Activated effector memory CD4-positive, alpha-beta T cell treated with anti-CD3 and anti-CD28 coated beads, Interleukin-2, amount 50 U/mL, for 16 hours (primary cell): Measurements from ENCODE around the gene CRABP1.

Experiments
- DNase-seq: peaks from one replicate; pipeline ENCODE4 v3.0.0-alpha.2; 2020

Gene CRABP1

GRCh38 chr15:78317145-78317836 is 22.9 kb upstream of the CRABP1 start:
- DNase-seq: peak; percentile 47

GRCh38 chr15:78319588-78319987 is 20.6 kb upstream of the CRABP1 start:
- DNase-seq: no peak

DNA sequence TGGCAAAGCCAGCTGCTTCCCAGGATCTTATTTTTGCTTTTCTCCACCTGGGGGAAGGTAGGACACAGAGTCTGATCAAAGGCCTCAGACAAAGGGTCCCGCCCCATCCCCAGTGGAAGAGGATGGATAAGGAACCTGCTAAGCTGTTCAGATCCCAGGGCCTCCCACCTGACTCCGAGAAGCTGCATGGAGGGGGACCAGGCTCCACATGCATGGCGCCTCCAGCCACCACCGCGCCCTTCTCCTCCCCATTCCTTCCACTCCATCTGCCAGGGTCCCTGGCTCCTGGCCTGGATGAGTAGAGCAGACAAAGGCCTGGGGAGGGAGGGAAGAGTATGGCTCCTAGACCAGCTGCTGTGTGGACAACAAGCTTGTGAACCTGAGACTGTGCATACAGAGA is 20.0 kb upstream of the CRABP1 start:
- no peak for DNase-seq

DNA sequence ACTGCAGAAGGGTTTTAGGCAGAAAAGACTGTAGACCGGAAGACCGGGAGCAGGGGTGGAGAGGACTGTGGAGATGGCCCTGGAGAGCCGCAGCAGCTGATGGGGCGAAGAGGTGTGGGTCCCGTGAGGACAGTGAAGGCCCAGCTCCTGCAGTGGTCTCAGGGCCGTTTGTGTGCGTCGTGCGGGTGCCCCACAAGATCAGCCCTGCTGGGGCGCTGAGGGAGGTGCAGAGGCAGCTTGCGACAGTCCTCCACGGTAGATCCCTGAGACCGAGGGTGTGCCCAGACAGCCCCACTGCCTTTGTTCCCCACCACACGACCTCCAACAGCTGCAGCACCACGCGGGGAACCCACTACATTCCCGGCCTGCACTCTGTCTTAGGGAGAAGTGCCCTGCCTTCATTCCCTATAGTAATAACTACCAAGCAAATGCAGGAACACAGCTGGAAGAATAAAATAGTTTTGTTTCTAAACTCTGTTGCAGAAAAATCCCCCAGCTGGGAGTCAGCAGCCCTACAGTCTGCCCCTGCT is 19.0 kb upstream of the CRABP1 start:
- DNase-seq: no peak

DNA sequence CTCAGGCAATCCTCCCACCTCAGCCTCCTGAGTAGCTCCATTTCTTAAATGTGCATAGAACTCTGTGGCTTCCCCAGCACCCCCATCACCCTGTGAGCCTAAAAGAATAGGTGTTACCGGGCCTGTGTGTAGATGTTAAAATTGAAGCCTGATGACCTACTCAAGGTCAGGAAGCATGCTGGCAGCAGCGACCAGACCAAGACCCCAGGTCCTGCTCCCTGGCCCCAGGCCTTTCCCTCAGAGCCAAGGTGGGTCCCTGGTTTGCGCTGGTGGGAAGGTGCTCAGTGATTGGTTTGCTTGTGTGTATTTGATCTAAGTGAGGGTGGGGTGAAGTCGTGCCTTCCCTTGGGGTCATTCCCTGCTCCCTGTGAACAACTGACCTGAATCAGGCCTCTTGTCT is 18.4 kb upstream of the CRABP1 start:
- no peak for DNase-seq

GRCh38 chr15:78322243-78322642 is 17.9 kb upstream of the CRABP1 start:
- DNase-seq: no peak

- no peak for DNase-seq
Measured at GRCh38 chr15:78322724-78323521, 17.2 kb upstream of the CRABP1 start.

DNA sequence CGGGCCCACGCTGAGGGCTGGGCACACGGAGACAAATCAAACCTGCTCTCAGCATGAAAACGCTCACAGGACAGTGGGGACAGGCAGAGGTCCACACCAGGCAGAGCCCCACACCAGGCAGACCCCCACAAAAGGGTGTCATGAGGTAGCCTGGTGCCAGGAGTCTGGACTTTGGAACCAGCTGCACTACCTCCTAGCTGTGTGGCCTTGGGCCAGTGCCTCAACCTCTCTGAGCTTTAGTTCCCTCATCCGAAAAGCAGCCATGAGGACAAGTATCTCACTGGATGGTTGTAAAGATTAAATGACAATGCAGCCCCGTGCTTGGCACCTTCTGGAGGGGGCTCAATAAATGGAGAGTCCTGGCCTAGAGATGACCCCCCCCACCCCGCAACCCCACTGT is 16.5 kb upstream of the CRABP1 start:
- no peak for DNase-seq

DNA sequence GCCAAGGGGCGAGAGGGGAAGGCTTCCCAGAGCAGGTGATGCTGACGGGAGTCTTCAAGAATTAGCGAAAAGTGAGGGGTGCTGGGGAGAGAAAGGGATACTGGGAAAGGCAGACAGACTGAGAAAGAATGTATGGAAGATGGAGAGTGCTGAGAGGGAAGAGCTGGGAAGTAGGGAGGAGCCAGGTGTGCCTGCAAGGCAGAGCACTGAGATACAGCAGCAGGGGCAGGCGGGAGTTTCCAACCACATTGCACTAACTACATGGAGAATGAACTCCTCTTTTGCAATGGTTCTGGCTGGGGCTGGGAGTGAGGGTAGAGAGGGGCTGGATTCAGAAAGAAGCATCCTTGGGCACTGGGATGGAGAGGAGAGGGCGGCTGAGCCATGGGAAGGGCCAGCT is 16.0 kb upstream of the CRABP1 start:
- no peak for DNase-seq

DNA sequence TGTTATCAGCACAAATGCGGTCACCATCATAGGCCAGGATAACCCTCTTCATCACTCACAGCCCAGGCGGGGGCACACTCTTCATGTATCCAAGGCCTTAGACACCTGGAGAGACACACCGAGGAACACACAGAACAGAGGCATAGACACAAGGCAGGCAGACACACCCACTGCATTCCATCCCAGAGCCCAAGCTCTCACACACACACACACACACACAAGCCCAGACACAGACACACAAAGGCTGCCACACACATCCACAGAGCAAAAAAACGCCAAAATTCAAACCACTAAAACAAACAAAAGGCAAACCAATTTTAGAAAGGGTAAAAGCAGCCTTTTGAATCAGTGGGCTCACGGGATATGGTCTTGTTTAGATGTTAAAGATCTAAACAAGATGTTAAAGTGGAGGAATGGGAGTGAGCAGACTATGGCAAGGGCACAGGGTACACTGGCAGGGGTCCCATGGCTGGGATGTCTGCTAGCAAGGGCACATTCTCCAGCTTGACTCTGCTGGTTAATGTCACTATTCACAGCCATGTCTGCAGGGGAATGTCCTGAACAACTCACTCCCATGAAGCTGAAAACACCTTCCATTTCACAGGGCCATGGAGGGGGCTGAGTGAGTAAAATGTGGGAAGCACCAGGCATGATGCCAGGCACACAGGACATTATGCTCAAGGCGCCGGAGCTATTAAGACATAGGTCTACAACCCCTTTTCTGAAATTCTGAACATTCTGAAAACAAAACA is 14.9 kb upstream of the CRABP1 start:
- no peak for DNase-seq

GRCh38 chr15:78327466-78327865 is 12.7 kb upstream of the CRABP1 start:
- DNase-seq: no peak

DNA sequence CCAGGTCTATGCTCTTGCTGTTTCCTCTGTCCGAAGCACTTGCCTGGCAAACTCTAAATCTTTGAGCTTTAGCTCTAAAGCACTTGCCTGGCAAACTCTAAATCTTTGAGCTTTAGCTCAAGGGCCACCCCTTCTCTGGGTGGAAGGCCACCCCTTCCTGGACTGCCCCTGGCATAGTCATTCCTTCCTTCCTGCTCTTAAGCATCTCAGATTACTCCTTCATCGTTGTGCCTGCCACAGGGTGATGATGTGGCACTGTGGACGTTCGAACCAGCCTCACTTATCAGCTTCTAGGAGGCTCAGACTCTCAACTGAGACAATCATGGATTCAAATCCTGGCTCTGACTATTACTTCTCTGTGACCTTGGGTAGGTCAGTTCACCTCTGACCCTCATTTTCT is 10.5 kb upstream of the CRABP1 start:
- no peak for DNase-seq

- DNase-seq: no peak
Measured at GRCh38 chr15:78334845-78335244, 5.3 kb upstream of the CRABP1 start.

- DNase-seq: no peak
Measured at GRCh38 chr15:78335985-78336384, 4.2 kb upstream of the CRABP1 start.

GRCh38 chr15:78338781-78339180 is 1.4 kb upstream of the CRABP1 start:
- DNase-seq: no peak

DNA sequence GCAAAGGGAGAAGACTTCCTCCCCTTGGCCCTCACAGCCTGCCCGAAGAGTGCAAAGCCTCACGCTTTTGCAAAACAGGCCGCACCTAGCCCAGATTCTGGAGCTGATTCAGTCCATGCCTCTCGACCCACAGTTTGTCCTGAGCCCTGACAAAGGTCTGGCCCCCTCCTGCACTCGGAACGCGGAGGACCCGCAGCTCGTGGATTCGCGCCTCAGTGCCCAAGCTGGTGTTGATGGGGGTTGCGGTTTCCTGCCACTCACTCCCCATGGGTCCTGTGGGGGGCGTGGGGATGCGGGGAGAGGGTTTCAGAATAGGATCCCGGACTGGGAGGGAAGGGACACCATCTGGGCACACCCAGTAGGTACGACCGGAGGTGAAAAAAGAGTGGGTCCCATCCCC is 594 bp upstream of the CRABP1 start:
- DNase-seq: no peak

- DNase-seq: no peak
Measured at GRCh38 chr15:78341057-78341987, 1.2 kb downstream of the CRABP1 start.

DNA sequence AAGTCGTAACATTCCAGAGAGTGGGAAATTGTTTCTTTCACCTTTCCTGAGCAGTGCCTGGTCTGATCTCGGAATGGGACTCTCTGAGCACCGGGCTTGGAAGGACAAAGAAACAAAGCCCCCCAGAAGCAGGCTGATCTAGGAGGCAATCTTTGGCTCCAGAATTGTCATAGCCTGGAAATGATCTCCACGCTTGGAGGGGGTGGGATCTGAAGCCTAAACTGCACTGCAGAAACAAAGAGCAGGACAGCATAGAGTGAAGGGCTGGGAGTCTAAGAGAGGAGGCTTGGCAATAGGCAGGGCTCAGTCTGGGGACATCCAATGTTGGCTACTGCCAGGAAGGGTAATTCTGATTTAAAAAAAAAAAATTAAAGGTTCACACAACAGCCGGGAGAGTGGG is 1.9 kb downstream of the CRABP1 start:
- DNase-seq: no peak

- DNase-seq: no peak
Measured at GRCh38 chr15:78343276-78344060, 3.3 kb downstream of the CRABP1 start.

GRCh38 chr15:78345396-78346125 is 5.4 kb downstream of the CRABP1 start:
- no peak for DNase-seq
